ENCODE results near the gene SFTPD.
"Not testable (repeated sequence)": the region's sequence is repeated elsewhere in the genome, so short reads cannot be mapped to it uniquely, and the experiment has no call there.

GRCh38 chr10:79914512-79914911, 34.4 kb downstream of the SFTPD start:
- peak; percentile 36; the same call in 1 of the 2 replicates for TF ChIP-seq CTCF (conservative IDR thresholded peaks at IDR 0.05; ENCODE audit: low read length)
- TF ChIP-seq EZH2phosphoT487 (IDR thresholded peaks at IDR 0.05; ENCODE audit: borderline replicate concordance) = not testable (repeated sequence)
